GM21390 (cell line): ENCODE data around the gene KLHL18.
"Not testable (repeated sequence)": the region's sequence is repeated elsewhere in the genome, so short reads cannot be mapped to it uniquely, and the experiment has no call there.

Source experiments
- ATAC-seq: cut with Tn5 transposase; IDR thresholded peaks from one replicate; pipeline ENCODE4 v1.9.1; 2021; ENCODE audit not compliant: unreplicated experiment

Gene KLHL18

DNA sequence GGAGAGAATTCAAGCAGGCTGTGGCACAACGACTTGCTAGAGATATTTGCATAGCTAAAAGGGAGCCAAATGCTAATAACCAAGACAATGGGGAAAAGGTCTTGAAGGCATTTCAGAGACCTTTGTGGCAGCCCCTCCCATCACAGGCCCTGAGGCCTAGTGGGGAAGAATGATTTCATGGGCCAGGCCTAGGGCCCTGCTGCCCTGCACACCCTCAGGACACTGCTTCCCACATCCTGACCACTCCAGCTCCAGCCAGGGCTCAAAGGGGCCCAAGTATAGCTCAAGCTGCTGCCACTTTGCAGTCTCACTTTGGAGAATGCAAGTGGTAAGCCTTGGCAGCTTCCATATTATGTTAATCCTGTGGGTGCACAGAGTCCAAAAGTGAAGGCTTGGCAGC is 76.6 kb downstream of the KLHL18 start:
- no peak for ATAC-seq

DNA sequence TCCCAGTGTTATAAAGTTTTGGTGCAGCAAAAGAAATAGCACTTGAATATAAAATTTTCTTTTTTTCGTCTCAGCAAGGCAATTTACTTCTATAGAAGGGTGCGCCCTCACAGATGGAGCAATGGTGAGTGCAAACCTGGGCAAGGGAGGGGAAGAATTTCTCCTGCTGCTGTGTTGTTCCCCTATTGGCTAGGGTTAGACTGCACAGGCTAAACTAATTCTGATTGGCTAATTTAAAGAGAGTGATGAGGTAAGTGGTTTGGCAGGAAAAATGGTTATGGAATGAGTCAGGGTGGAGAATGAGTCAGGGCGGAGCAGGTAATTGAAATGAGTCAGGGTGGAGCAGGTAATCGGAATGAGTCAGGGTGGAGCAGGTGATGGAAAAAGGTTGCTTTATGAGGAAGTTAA is 77.4 kb downstream of the KLHL18 start:
- ATAC-seq = not testable (repeated sequence)

DNA sequence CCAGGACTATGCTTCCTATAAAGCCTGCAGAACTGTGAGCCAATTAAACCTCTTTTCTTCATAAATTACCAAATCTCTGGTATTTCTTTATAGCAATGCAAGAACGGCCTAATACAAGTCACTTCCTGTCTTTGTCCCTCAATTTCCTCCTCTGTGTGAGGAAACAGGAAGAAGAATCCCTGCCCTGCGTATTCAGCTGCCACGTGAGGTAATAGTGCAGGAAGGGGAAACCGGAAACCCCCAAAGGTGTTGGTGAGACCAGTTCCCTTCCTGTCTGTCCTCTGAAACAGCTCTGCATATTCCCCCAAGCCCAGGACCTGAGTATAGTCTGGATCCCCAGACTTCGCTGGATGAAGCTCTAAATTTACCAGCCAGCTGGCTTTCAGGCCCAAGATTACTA is 80.0 kb downstream of the KLHL18 start:
- no peak for ATAC-seq

DNA sequence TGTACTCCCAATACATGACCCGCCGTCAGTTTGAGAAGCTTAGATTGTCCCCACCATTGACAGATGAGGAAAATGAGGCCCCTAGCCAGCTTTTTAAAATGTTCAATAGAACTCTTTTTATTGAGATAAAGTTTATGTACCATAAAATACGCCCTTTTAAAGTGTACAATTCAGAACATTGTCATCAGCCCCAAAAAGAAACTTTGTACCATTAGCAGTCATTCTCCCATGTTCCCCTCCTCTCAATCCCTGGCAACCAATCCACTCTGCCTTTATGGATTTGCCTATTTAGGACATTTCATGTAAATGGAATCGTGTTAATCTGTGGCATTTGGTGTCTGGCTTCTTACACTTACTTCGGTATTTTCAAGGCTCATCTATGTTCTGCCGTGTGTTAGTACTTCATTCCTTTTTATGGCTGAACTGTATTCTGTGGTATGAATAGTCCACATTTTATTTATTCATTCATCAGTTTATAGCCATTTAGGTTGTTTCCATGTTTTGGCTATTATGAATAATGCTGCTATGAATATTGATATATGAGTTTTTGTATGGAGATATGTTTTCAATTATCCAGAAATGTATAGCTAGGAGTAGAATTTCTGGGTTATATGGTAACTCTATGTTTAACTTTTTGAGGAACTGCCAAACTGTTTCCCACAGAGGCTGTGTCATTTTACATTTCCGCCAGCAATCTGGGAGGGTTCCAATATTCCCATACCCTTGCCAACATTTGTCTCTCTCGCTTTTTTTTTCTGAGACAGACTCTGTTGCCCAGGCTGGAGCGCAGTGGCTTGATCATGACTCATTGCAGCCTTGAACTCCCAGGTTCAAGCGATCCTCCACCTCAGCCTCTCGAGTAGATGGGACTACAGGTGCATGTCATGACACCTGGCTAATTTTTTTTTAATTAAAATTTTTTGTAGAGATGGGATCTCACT is 82.7 kb downstream of the KLHL18 start:
- no peak for ATAC-seq

DNA sequence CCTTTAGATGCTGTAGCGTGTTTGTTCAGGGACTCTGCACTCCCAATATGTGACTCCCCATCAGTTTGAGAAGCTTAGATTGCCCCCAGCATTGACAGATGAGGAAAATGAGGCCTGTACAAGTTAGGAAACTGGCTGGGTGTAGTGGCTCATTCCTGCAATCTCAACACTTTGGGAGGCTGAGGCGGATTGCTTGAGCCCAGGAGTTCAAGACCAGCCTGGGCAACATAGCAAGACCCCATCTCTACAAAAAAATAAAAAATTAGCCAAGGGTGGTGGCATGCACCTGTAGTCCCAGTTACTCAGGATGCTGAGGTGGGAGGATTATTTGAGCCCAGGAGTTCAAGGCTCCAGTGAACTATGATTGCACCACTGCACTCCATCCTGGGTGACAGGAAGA is 84.1 kb downstream of the KLHL18 start:
- ATAC-seq = no peak

DNA sequence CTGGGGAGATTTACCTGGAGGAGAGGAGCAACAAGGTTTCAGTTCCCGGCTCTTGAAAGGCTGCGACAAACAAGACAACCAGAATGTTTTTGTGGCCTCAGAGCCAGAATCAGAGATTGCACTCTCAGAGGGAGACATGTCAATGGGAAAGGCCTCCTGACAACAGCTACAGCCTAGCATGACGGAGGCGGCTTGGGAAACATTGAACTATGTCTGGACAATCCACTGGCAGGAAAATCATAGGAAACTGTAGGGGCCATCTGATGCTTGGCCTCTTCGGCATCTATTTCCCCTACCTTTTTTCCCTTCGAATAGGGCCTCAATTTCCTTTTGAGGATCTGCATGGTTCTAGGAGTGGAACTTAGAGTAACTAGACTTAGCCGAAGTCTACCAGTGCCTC is 84.9 kb downstream of the KLHL18 start:
- ATAC-seq = no peak

DNA sequence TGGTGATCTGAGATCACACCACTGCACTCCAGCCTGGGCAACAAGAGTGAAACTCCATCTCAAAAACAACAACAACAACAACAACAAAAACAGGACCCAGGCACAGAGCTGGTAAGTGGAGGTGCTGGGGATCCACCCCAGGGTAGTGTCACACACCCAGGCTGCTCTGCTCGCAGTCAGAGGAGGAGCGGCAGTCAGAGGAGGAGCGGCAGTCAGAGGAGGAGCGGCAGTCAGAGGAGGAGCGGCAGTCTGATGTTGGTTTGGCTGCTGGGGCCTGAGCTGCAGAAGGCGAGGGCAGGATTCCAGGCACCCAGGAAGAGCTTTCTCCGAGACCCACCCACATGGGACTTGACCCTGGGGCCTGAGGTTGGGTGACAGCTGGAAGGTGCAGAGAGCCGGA is 87.3 kb downstream of the KLHL18 start:
- not testable (repeated sequence) for ATAC-seq

DNA sequence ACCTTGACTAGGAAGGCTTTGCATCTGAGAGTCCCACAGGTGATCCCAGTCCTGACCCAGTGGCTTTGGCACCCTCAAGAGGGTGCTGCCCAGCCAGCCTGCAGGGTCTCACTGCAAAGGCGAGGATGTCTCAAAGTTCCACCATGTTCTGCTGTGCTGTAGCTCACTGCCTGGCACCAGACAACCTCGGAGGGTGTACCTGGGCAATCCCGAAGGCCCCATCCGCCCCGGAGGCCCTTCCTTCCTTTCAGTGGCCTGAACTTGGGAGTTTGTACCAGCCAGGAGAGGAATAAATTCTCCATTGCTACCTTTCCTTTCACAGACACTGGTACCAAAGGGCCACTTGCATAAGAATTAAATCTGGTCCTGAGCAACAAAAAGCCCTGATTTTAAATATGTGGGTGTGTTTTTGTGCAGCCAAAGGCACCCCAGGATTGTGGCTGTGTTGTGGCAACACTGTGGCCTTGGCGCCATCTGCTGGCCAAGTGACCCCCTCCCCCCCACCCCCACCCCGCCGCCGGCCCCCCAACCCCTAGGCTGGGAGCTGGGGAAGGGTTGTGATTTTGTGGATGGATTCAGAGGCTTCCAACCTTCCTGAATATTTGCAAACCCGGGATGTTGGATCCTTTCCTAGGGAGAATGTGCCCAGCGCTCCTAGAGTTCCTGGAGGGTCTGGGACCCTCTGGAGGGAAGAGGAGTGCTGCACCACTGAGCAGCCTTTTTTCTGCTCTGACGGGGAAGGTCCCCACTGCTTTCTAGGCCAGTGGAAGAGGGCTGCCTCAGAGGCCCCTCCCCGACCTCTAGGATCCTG is 88.3 kb downstream of the KLHL18 start:
- ATAC-seq = no peak

DNA sequence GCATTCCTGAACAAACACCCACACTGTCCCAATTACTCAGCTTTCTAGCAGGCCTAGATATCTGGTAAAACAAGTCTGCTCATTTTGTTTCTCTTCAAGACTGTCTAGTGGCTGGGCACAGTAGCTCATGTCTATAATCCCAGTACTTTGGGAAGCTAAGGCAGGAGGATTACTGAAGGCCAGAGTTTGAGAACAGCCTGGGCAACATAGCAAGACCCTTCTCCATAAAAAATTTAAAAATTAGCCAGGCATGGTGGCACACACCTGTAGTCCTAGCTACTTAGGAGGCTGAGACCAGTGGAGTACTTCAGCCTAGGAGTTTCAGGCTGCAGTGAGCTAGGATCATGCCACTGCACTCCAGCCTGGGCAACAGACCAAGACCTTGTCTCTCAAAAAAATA is 91.8 kb downstream of the KLHL18 start:
- no peak for ATAC-seq

DNA sequence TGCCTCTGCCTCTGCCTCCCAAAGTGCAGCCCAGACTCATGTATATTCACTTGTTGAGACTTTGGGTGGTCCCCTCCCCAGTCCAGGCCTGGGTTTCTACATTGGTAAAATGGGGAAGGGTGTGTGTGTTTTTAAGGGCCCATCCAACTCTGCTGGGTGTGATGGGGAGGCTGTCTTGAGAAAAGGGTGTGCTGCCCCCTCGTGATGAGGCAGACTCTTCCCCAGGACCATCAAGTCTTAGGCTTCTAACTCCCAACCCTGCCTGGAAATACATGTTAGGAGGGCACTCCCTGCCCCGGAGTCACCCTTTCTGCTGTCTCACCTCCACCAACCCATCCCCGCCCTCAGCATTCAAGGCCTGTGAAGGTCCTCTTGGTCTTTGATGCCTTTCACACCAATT is 93.6 kb downstream of the KLHL18 start:
- ATAC-seq = no peak

DNA sequence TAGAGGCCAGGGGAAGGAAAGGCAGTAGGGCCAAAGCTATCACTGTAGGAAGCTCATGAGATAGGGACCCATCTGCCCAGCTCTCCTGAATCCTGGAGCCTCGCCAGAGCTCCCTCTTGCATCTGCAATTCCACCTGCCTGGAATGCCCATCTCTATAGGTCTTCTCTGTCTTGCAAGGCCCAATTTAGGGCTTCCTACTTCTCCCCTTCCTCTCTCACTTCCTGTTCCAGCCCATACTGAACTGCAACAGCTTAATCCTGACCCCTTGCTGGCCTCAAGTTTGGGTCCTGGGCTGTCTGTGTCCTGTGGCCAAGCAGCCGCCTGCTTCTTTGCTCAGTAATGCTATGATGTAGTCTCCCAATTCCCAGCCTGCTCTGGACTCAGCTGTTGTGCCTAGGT is 94.4 kb downstream of the KLHL18 start:
- ATAC-seq = no peak

DNA sequence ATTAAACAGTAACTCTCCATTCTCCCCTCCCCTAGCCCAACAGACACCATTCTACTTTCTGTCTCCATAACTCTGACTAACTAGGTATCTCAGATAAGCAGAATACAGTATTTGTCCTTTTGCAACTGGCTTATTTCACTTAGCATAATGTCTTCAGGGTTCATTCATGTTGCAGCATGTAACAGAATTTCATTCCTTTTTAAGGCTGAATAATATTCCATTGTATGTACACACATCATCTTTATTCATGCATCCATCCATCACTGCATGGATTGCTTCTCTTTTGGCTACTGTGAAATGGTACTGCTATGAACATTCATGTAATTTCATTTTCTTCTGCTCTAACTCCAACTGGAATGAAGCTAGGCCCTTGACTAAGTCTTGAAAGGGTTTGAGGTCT is 96.1 kb downstream of the KLHL18 start:
- ATAC-seq = no peak

DNA sequence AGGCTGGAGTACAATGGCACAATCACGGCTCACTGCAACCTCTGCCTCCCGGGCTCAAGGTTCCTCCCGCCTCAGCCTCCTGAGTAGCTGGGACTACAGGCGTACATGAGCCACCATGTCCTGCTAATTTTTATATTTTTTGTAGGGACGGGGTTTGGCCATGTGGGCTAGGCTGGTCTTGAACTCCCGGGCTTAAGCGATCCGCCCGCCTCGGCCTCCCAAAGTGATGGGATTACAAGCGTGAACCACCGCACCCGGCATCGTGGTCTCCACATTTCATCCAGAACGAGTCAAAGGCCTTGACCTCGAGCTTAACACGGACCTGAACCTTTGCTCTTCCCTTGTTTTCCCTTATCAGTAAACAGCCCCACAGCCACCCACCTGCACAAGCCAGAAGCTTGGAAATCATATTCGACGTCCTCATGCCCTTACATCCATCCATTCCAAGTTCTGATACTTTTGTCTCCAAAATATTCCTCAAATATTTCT is 96.7 kb downstream of the KLHL18 start:
- ATAC-seq = no peak

DNA sequence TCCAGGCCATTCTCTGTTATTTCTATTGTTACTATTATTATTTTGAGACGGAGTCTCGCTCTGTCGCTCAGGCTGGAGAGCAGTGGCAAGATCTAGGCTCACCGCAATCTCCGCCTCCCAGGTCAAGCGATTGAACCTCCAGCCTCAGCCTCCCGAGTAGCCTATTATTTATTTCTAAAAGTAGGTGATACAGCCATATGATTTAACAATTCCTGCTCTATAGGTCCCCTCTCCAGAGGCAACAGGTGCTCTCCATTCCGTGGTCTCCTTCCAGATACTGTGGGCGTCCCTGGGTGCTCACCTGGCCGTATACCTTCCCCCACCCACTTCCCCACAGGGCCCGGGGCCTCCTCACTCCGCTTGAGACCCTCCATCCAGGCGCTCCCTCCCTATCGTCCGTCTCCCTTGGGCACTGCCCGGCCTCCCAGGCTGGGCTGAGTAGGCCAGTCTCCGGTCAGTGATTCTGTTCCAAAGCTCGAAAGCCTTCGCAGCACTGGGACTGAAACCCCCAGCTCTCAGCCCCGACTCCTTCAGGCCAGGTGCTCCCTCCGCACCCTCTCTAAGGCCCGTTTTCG is 97.4 kb downstream of the KLHL18 start:
- ATAC-seq = no peak

DNA sequence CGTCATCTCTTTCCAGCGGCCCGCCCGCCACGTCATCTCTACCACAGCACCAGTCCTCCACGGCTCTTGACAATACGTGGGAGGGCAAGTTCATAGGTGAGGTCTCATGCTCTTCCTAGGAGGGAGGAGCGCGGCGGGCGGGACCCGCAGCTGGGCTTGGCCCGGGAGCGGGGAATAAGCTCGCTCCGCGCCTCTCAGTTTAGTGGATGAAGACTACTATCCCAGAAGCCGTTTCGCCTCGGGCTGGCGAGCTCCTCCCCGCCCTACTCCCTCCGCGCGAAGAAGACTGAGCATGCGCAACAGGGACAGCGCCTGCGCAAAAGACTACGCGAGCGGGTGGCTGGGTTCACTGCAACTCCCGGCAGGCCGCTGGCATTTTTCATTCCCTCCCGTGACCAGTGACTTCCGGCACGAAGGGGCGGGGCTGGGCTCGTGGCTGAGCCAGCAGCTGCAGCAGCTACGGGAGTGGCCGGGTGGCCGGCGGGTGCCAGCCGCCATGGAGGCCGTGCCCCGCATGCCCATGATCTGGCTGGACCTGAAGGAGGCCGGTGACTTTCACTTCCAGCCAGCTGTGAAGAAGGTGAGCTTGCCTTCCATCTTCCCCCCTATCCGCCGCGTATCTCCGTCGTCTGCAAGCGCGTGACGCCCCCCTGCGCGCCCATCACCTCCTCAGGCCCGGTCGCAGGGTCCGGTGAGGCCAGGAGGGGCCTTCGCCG is 98.0 kb downstream of the KLHL18 start, which contains the start of gene PTPN23:
TSS of gene PTPN23 (plus strand) at position 421 of the 716 bp plus-strand sequence. CDS start at position 497, 76 bp downstream.
- ATAC-seq = peak; percentile 79

DNA sequence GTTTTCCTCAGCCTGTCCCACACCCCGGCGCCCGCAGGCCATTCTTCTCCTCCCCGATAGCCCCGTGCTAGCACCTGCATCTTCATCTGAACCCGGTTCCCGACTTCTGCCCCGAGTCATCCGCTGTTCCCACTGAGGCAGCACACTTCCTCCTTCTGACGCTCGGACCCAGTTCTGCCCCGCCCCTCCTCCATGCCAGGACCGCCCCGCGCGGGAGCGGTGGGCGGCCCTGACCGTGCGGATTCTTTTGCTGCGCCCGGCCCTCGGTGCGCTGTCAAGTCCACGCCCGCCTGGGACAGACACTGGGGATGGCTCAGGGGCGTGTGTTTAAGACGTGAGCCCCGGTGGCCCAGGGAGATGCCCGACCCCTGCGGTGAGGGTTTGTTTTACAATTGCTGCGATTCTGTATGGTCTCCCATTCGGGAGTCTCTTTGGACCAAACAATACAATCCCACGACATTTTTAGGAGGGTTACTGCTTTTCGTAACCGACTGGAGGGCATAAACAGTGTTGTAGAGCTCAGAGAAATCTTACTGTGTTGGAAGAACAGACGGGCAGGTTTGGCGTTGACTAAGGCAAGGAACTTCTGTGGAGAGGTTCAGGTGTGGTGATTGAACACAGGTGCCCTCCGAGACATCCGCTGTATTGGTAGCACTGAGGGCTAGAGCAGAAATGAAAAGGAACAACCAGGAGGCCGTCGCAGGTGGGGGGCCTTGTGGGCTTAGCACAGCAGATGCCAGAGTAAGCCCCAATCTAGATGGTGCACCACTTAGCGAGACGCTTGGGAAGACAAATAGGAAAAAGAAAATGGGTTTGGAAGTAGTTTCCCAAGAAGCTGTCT is 98.8 kb downstream of the KLHL18 start:
- peak; percentile 62 for ATAC-seq

DNA sequence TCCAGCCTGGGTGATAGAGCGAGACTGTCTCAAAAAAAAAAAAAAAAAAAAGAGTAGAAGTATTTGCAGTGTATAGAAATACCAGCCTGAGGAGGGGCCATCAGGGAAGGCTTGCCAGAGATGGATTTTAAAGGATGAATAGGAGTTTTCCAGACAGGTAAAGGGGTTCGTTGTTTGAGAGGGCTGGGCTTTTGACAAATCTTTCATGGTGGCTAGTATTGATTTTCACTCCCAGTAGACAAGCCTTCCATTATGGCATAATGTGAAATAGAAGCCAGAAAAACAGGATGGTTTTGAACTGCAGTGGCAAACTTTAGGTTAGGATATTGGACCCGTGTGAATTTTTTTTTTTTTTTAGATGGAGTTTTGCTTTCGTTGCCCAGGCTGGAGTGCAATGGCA is 101.7 kb downstream of the KLHL18 start:
- ATAC-seq = no peak

DNA sequence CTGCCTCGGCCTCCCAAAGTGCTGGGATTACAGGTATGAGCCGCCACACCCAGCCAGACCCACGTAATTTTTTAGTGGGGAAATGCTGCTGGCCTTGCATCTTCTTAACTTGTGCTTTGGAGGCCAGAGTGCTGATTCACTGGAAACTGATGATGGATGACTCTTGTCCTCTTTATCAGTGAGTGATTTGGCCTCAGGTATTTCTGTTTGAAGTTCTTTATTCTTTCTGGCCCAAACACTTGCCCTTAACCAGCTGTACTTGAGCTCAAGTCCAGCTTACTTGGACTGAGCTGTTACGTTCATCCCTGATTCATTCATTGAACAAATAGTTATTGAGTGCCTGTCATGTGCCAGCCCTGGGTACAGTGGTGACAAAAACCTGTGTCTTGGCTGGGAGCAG is 102.3 kb downstream of the KLHL18 start:
- no peak for ATAC-seq

DNA sequence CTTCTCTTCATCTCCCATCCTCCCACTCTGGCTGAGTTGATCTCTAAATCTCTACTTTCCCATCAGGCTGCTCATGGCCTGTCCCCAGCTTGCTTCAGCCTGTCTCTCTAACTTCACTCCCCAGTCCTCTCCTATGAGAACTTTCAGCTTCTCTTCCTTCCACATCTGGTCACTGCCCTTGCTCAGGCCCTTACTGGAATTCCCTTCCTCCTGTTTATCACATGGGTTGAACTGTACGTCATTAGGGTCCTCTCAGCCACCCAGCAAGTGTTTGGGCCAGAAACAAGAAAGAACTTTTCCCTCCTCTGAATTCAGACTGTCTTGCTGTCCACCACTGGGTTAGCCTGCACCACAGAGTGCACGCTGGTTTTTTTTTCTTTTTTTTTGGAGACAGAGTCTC is 103.1 kb downstream of the KLHL18 start:
- no peak for ATAC-seq

DNA sequence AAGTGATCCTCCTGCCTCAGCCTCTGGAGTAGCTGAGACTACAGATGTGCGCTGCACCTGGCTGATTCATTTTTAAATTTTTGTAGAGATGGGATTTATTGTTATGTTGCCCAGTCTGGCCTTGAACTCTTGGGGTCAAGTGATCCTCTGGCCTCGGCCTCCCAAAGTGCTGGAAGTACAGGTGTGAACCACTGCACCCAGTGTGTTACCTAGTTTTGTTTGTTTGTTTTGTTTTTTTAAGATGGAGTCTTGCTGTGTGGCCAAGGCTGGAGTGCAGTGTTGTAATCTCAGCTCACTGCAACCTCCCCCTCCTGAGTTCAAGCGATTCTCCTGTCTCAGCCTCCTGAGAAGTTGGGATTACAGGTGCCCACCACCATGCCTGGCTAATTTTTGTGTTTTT is 110.2 kb downstream of the KLHL18 start:
- ATAC-seq = no peak
